MCF 10A (cell line): ENCODE results near the gene TNFSF15. TPM values are rescaled to one million over a fixed set of nuclear protein-coding genes. Genes with fewer than 3 reads are reported as not detected.

Experiments
- BruUV-seq: library from RNA; stranded (reverse); fragments of 400-500 nt; replicated peaks from 2 replicates; lab custom pipeline; 2021; lab: Mats Ljungman, UMichigan
- CTCF ChIA-PET: fragments of 300-600 bp; sonication (Branson Sonifier 250); formaldehyde crosslinking; extraction: SDS; loops from one replicate; lab custom pipeline; 2021; ENCODE audit warnings: antibody characterized with exemption, inconsistent platforms; lab: Yijun Ruan, JAX
- POLR2A ChIA-PET: fragments of 300-600, 350-650 bp; sonication (Branson Sonifier 250); formaldehyde crosslinking; extraction: SDS; loops from one replicate; lab custom pipeline; 2020; ENCODE audit warnings: antibody characterized with exemption, inconsistent platforms; lab: Yijun Ruan, JAX
- DNase-seq: peaks from one replicate; pipeline ENCODE4 v3.0.0-alpha.2; 2018; ENCODE audit not compliant: unreplicated experiment
- H3K27ac Mint-ChIP-seq: one replicate; pipeline ENCODE4 v1.8.0; 2022; ENCODE audit warnings: mild to moderate bottlenecking, low read depth, mixed read lengths; ENCODE audit not compliant: unreplicated experiment
- H3K27me3 Mint-ChIP-seq: one replicate; pipeline ENCODE4 v1.8.0; 2022; ENCODE audit warnings: mixed read lengths; ENCODE audit not compliant: insufficient read depth, unreplicated experiment
- H3K36me3 Mint-ChIP-seq: one replicate; pipeline ENCODE4 v1.8.0; 2022; ENCODE audit warnings: mild to moderate bottlenecking, moderate library complexity, mixed read lengths; ENCODE audit not compliant: insufficient read depth, unreplicated experiment
- H3K4me1 Mint-ChIP-seq: one replicate; pipeline ENCODE4 v1.8.0; 2022; ENCODE audit warnings: mixed read lengths; ENCODE audit not compliant: insufficient read depth, unreplicated experiment
- H3K4me3 Mint-ChIP-seq: one replicate; pipeline ENCODE4 v1.8.0; 2022; ENCODE audit warnings: mild to moderate bottlenecking, moderate library complexity, mixed read lengths; ENCODE audit not compliant: unreplicated experiment
- H3K9me3 Mint-ChIP-seq: one replicate; pipeline ENCODE4 v1.8.0; 2022; ENCODE audit warnings: mixed read lengths; ENCODE audit not compliant: unreplicated experiment
- intact Hi-C: fragments of 100-400 bp; cut with micrococcal nuclease; formaldehyde crosslinking; loops from 2 replicates; pipeline ENCODE4 v1.14.1; 2022
- total RNA-seq: library from RNA; stranded (reverse); gene quantifications from 2 replicates; pipeline ENCODE4 v1.2.3, GENCODE V29; 2022
- TF ChIP-seq, protein P1 (sequence below): fragments of 200-600 bp; IDR thresholded peaks from one replicate; pipeline ENCODE4 v1.8.0; 2022; ENCODE audit warnings: antibody characterized with exemption, mild to moderate bottlenecking; ENCODE audit not compliant: unreplicated experiment

Gene TNFSF15
- total RNA-seq, 1 experiment from 2014 or later, result 1.9 TPM

GRCh38 chr9:114791312-114791711 lies 14.5 kb downstream of the TNFSF15 start:
- peaks cover 6% of the 10 kb centered on the region for H3K36me3 Mint-ChIP-seq
- CTCF ChIA-PET, result interaction anchor here (1.3 kb wide), 1 partner anchor 130 kb away, joined by 3 read pairs; no protein-coding TSS in a partner anchor
- intact Hi-C loops, result no loop called here
- peaks cover 11% of the 10 kb centered on the region for H3K4me1 Mint-ChIP-seq
- no peak for DNase-seq
- no peak overlapping the region for H3K4me3 Mint-ChIP-seq
- TF ChIP-seq, protein P1, sequence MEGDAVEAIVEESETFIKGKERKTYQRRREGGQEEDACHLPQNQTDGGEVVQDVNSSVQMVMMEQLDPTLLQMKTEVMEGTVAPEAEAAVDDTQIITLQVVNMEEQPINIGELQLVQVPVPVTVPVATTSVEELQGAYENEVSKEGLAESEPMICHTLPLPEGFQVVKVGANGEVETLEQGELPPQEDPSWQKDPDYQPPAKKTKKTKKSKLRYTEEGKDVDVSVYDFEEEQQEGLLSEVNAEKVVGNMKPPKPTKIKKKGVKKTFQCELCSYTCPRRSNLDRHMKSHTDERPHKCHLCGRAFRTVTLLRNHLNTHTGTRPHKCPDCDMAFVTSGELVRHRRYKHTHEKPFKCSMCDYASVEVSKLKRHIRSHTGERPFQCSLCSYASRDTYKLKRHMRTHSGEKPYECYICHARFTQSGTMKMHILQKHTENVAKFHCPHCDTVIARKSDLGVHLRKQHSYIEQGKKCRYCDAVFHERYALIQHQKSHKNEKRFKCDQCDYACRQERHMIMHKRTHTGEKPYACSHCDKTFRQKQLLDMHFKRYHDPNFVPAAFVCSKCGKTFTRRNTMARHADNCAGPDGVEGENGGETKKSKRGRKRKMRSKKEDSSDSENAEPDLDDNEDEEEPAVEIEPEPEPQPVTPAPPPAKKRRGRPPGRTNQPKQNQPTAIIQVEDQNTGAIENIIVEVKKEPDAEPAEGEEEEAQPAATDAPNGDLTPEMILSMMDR, result no peak
- no peaks in the 10 kb centered on the region for H3K9me3 Mint-ChIP-seq
- H3K27ac Mint-ChIP-seq, result no peak overlapping the region
- POLR2A ChIA-PET, result interaction anchor here (0.6 to 0.8 kb wide), 2 partner anchors 14 to 267 kb away, joined by 3 to 4 read pairs; partner anchors contain the start of gene TNFSF15
- no TSS peak for BruUV-seq
- H3K27me3 Mint-ChIP-seq, result no peaks in the 10 kb centered on the region

- no peaks in the 10 kb centered on the region for H3K27me3 Mint-ChIP-seq
- H3K4me3 Mint-ChIP-seq, result no peak overlapping the region
- TF ChIP-seq, protein P1, result no peak
- ChIA-PET CTCF (interaction anchor here (0.5 to 1.2 kb wide), 4 partner anchors 9 to 269 kb away, joined by 3 to 6 read pairs (median 4); no protein-coding TSS in a partner anchor), POLR2A (interaction anchor here (0.6 to 4.5 kb wide), 3 partner anchors 8 to 268 kb away, joined by 3 to 36 read pairs (median 4); no protein-coding TSS in a partner anchor)
- H3K4me1 Mint-ChIP-seq, result peaks cover 11% of the 10 kb centered on the region
- peaks cover 6% of the 10 kb centered on the region for H3K36me3 Mint-ChIP-seq
- no peak overlapping the region for H3K27ac Mint-ChIP-seq
- no peaks in the 10 kb centered on the region for H3K9me3 Mint-ChIP-seq
- no peak for DNase-seq
- BruUV-seq, result no TSS peak
- intact Hi-C loops, result no loop called here
Observed at GRCh38 chr9:114790521-114790920, 15.3 kb downstream of the TNFSF15 start.

DNA sequence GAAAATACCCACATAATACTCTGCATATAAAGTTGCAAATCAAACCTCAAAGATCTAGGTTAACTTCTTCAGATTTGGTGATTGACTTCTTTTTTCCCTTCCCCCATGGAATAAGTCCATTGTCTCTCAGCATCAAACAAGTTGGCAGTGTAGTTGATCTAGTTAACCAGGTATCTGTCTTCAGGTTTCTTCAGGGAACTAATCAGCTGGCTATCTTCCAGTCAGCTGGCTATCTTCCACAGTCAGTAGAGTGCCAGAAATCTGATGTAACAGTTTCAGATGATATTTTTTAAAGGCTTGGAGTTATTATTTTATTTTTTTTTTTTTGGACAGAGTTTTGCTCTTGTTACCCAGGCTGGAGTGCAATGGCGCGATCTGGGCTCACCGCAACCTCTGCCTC lies 16.8 kb downstream of the TNFSF15 start:
- peak; percentile 25 for DNase-seq
- BruUV-seq, result no TSS peak
- Mint-ChIP-seq H3K4me3 (no peak overlapping the region), H3K27me3 (no peaks in the 10 kb centered on the region), H3K4me1 (peaks cover 11% of the 10 kb centered on the region), H3K9me3 (no peaks in the 10 kb centered on the region), H3K27ac (no peak overlapping the region), H3K36me3 (peaks cover 6% of the 10 kb centered on the region)
- ChIA-PET CTCF (interaction anchor here (0.7 to 2.6 kb wide), 6 partner anchors 10 to 122 kb away, joined by 3 to 8 read pairs (median 4); partner anchors contain the start of gene TNFSF15), POLR2A (interaction anchor here (1.9 to 4.5 kb wide), 3 partner anchors 10 to 96 kb away, joined by 5 to 36 read pairs (median 13); partner anchors contain the start of gene TNFSF15)
- intact Hi-C loops, result no loop called here
- TF ChIP-seq, protein P1, result no peak

DNA sequence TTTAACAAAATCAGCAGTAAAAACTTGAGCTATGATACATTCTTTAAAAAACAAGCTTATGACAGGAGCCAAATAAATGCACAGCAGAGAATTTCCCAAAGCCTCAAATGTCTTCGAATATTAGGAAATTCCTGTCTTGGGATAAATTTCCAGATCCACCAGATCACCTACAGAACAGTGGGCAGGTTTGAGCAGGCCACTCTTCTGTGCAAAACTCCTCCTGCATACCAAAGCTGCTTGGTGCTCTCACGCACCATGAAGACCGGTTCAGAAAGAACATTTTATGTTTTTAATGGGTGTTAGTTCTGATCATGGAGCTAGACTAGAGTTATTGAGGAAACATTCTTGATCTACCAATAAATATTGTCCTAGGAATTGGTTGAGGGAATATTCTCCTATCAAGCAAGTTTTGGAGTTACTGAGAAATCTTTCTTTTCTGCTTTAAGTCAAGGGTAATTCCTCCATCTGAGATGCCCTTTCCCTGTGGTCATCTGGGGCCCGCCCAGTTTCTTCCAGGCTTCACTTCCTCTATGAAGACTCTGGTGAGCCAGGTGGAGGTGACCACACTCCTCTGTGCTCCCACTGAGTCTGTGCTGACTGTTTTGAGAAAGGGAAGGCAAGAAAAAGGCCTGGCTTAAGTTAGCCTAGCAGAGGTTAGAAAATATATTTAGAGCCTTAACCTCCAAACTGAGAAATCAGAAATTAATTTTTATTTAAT lies 17.9 kb downstream of the TNFSF15 start:
- Mint-ChIP-seq H3K4me3 (no peak overlapping the region), H3K27me3 (no peaks in the 10 kb centered on the region), H3K27ac (peak overlapping the region; percentile 9), H3K9me3 (no peaks in the 10 kb centered on the region), H3K36me3 (peaks cover 6% of the 10 kb centered on the region), H3K4me1 (peaks cover 11% of the 10 kb centered on the region)
- TF ChIP-seq, protein P1, result no peak
- intact Hi-C loops, result no loop called here
- DNase-seq, result peak; percentile 45
- CTCF ChIA-PET, result interaction anchor here (0.6 to 2.6 kb wide), 6 partner anchors 18 to 227 kb away, joined by 3 to 8 read pairs (median 3); partner anchors contain the start of gene TNFSF15
- no TSS peak for BruUV-seq
- POLR2A ChIA-PET, result interaction anchor here (1.0 to 4.5 kb wide), 7 partner anchors 8 to 120 kb away, joined by 3 to 36 read pairs (median 7); partner anchors contain the start of gene TNFSF15
